ENCODE data around the gene ITGA6.

GRCh38 chr2:172525601-172526000, 98.2 kb downstream of the ITGA6 start:
- TF ChIP-seq CTBP1 (IDR thresholded peaks at IDR 0.05; ENCODE audit: borderline replicate concordance) (no peak), FOXM1 (IDR thresholded peaks at IDR 0.05; ENCODE audit: borderline replicate concordance) (no peak), ARNT (IDR thresholded peaks at IDR 0.05) (no peak), SUZ12 (IDR thresholded peaks at IDR 0.05) (no peak), NFRKB (IDR thresholded peaks at IDR 0.05) (no peak)

Measured in HEK293T (cell line).